Activated naive CD8-positive, alpha-beta T cell treated with anti-CD3 and anti-CD28 coated beads, Interleukin-2, amount 10 ng/mL, durations not matched to agents 7 days and 5 days (primary cell): ENCODE measurements around the gene SNAP29. TPM values are rescaled to one million over a fixed set of nuclear protein-coding genes. Genes with fewer than 3 reads are reported as not detected.
"Not testable (repeated sequence)": the region's sequence is repeated elsewhere in the genome, so short reads cannot be mapped to it uniquely, and the experiment has no call there.

Source experiments
- ATAC-seq: fragments of 150-1000 bp; cut with Tn5 transposase; one replicate; pipeline ENCODE4 v1.10.0; 2021; ENCODE audit warnings: low read depth, moderate library complexity
- POLR2A ChIA-PET: fragments of 350-600 bp; sonication (Branson Sonifier 250); formaldehyde crosslinking; loops from one replicate; lab custom pipeline; 2021; ENCODE audit warnings: antibody characterized with exemption; lab: Charles Lee
- DNase-seq: peaks from one replicate; pipeline ENCODE4 v3.0.0; 2021
- H3K27ac Mint-ChIP-seq: one replicate; pipeline ENCODE4 v1.8.0; 2022; ENCODE audit warnings: mild to moderate bottlenecking, mixed read lengths
- H3K27me3 Mint-ChIP-seq: one replicate; pipeline ENCODE4 v1.8.0; 2022; ENCODE audit warnings: mild to moderate bottlenecking, moderate library complexity, mixed read lengths
- H3K36me3 Mint-ChIP-seq: one replicate; pipeline ENCODE4 v1.8.0; 2021; ENCODE audit warnings: mild to moderate bottlenecking, mixed read lengths
- H3K4me1 Mint-ChIP-seq: one replicate; pipeline ENCODE4 v1.8.0; 2021; ENCODE audit warnings: mixed read lengths
- H3K4me3 Mint-ChIP-seq: one replicate; pipeline ENCODE4 v1.8.0; 2022; ENCODE audit warnings: mild to moderate bottlenecking, moderate library complexity, mixed read lengths
- H3K9me3 Mint-ChIP-seq: one replicate; pipeline ENCODE4 v1.8.0; 2021; ENCODE audit warnings: mixed read lengths
- total RNA-seq, 2 experiments: library from RNA; stranded (reverse); gene quantifications; one replicate each; pipeline ENCODE4 v1.2.3, GENCODE V29; 2021

Gene SNAP29
- total RNA-seq, 2 experiments from 2014 or later = 29.7 to 32.5 TPM

DNA sequence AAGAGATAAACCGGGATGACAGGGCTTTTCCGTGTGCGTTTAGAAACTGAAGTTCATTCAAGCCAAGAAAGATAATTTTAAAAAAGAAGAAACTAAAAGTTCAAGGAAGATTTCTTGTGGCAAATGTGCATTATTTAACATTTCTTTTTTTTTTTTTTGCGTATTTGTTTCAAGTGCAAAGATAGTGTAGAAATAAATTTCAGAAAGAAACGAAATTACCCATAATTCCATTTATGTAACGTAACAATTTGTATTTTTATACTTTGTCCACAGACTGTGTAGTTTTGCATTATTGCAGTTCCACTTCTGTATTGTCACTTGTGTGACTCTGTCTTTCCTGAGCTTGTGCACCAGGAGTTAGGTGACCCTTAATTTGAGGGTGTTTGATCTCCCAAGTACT is 24.0 kb downstream of the SNAP29 start:
- Mint-ChIP-seq H3K27ac (no peak overlapping the region), H3K9me3 (no peaks in the 10 kb centered on the region), H3K27me3 (no peaks in the 10 kb centered on the region), H3K4me3 (no peak overlapping the region), H3K36me3 (peaks cover 15% of the 10 kb centered on the region), H3K4me1 (peaks cover 1% of the 10 kb centered on the region)
- POLR2A ChIA-PET = no interaction called here
- ATAC-seq (no peak), DNase-seq (no peak)

DNA sequence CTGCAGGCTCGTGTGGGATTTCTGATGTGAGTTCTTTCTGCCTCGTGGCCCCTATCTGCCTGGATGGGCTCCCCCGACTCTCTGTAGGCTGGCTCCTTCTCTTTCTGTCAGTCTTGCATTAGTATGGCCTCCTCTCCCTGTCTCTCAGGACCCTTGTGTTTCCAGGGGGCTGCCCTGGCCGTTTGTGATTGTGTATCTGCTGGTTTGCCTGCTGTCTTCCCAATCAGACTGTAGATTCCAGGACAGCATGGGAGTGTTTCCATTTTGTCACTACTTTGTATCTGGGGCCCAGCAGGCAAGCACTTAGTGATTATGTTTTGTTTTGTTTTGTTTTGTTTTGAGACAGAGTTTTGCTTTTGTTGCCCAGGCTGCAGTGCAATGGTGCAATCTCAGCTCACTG is 25.6 kb downstream of the SNAP29 start:
- Mint-ChIP-seq H3K4me3 (no peak overlapping the region), H3K36me3 (peaks cover 22% of the 10 kb centered on the region), H3K27me3 (no peaks in the 10 kb centered on the region), H3K4me1 (peaks cover 1% of the 10 kb centered on the region), H3K27ac (peak overlapping the region; percentile 28), H3K9me3 (no peaks in the 10 kb centered on the region)
- POLR2A ChIA-PET = no interaction called here
- DNase-seq (no peak), ATAC-seq (no peak)

DNA sequence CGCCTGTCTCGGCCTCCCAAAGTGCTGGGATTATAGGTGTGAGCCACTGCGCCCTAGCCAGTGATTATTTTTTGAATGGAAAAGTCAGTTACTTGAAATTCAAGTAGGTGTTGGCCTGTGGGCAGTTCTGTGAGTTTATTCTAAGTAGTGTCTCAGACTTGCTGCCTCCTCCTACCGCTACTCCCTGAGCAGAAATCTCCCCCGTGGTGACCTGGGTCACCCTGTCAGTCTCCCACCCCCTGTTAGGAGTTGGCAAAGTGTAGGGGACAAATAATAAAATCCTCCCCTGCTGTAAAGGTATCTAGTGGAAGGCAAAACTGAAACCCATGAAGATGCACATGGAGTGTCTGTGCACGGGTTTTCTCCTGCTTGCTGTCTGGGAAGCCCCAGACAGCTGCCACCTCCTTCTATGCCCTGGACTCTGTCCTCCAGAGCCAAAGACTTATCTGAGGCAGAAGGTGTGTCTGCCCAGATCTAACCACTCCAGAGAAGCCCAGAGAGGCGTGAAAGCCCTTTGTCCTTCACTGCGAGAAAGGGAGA is 26.3 kb downstream of the SNAP29 start:
- POLR2A ChIA-PET = interaction anchor here (0.5 kb wide), 2 partner anchors 24 to 68 kb away, joined by 3 to 6 read pairs; no protein-coding TSS in a partner anchor
- ATAC-seq = no peak
- no peaks in the 10 kb centered on the region for H3K27me3 Mint-ChIP-seq
- no peaks in the 10 kb centered on the region for H3K9me3 Mint-ChIP-seq
- no peak for DNase-seq
- H3K36me3 Mint-ChIP-seq = peaks cover 24% of the 10 kb centered on the region
- no peak overlapping the region for H3K4me3 Mint-ChIP-seq
- no peak overlapping the region for H3K27ac Mint-ChIP-seq
- H3K4me1 Mint-ChIP-seq = peaks cover 1% of the 10 kb centered on the region

DNA sequence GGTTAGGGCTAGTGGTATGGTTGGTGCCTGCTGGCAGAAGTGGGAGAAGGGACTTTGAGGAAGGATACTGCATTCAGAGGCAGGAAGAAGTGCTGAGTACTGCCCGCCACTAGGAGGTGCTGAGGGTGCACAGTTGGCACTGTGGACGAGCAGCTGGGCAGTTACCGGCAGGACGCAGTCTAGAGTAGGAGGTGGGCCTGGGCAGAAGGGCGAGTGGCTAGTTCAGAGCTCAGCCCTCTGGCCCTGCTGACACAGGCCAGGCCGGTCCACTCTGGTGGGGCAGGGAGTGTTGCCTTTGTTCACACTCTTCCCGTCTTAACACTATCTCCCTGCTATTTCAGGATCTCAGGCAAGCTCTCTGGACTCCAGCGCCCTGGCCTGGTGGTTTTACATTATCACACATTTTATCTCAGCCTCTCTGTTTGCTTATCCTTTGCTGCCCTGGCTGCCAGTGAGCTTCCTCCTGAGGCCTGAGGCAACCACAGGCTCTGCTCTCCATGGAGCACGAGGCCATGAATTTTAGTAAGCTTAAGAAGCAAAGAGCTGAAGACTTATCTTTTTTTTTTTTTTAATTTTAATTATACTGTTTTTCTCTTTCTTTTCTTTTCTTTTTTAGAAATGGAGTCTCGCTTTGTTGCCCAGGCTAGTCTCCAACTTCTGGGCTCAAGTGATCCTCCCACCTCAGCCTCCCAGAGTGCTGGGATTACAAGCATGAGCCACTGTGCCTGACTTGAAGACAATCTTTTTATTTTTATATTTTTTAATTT is 26.9 kb downstream of the SNAP29 start:
- POLR2A ChIA-PET = interaction anchor here (0.5 kb wide), 1 partner anchor 68 kb away, joined by 6 read pairs; no protein-coding TSS in a partner anchor
- DNase-seq (peak; percentile 58), ATAC-seq (peak; percentile 67)
- H3K9me3 Mint-ChIP-seq = no peaks in the 10 kb centered on the region
- no peak overlapping the region for H3K27ac Mint-ChIP-seq
- no peak overlapping the region for H3K4me3 Mint-ChIP-seq
- H3K4me1 Mint-ChIP-seq = peaks cover 1% of the 10 kb centered on the region
- H3K36me3 Mint-ChIP-seq = peaks cover 21% of the 10 kb centered on the region
- H3K27me3 Mint-ChIP-seq = no peaks in the 10 kb centered on the region

DNA sequence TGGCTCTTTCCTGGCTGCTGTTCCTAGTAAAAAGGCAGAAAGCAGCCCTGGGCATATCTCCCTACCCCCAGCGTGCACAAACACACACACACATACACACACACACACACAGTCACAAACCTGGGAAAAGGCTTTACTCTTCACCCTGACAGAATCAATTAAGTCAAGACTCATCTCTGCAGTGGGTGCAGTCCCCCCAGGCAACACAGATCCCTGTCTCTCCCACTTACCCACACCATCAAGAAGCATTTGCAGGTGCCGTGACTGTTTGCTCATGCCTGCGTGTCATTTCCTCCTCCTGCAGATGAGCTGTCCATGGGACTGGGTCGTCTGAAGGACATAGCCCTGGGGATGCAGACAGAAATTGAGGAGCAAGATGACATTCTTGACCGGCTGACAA is 28.6 kb downstream of the SNAP29 start:
- Mint-ChIP-seq H3K4me3 (no peak overlapping the region), H3K27me3 (no peaks in the 10 kb centered on the region), H3K9me3 (no peaks in the 10 kb centered on the region), H3K36me3 (peaks cover 20% of the 10 kb centered on the region), H3K27ac (peak overlapping the region; percentile 7), H3K4me1 (peaks cover 1% of the 10 kb centered on the region)
- ATAC-seq (no peak), DNase-seq (no peak)
- POLR2A ChIA-PET = no interaction called here

DNA sequence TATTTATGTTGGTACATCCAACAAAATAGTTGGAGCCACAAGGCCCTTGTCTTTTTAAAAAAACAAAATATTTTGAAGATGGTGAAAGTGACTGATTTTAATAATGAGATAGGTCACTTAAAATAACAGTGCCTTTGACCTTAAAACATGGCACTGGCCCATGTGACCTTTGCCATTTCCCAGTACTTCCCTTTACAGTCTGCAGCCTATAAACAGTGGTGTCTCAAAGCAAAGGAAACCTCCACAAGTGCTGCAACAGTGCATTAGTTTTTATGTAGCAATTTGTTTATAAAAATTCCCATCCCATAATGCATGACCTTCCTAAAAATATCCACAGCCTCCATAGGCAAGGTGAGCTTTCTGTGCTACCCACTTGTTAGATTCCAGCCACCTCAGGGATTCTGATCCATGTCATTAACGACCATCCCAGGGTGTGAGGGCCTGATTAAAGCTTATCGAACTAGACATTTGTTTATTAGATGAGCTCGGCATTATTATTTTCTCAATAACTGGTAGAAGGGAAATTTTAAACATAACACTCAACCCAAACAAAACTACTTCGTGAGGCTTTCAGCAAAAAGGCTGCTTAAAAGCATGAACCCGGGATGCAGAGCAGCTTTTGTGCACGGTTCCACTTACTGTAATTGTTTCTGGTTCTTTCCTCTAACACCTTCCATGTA is 30.4 kb downstream of the SNAP29 start:
- H3K4me1 Mint-ChIP-seq = peaks cover 1% of the 10 kb centered on the region
- no peak for DNase-seq
- H3K27ac Mint-ChIP-seq = no peak overlapping the region
- no peak overlapping the region for H3K4me3 Mint-ChIP-seq
- H3K27me3 Mint-ChIP-seq = no peaks in the 10 kb centered on the region
- peaks cover 17% of the 10 kb centered on the region for H3K36me3 Mint-ChIP-seq
- no peak for ATAC-seq
- POLR2A ChIA-PET = no interaction called here
- no peaks in the 10 kb centered on the region for H3K9me3 Mint-ChIP-seq

DNA sequence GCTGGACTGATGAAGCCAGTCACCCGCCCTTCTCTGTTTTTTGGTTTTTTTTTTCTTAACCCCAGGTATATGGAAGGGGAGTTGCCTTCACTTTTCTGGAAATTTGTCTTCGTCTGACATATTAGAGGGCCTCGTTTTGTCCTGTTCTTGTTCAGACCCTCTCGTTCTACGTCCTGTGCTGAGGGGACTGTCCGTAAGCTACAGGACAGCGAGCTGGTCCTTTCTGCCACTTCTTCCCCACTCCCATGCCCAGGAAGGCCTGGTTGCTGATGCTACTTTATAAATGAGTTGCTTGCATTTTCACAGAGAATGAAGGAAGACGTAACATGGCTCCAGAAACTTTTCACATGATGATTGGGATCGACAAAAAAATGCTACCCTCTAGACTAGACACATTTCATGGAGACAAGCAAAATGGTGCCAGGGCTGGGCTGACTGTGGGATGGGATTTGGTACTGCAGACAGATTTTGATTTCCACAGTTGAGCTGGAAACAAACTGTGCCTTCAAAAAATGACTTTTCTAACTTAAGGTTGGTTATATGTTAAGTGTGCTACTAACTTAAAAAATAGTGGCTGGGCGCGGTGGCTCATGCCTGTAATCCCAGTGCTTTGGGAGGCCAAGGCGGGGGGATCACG is 31.2 kb downstream of the SNAP29 start:
- H3K36me3 Mint-ChIP-seq = peaks cover 14% of the 10 kb centered on the region
- no peaks in the 10 kb centered on the region for H3K9me3 Mint-ChIP-seq
- H3K27me3 Mint-ChIP-seq = no peaks in the 10 kb centered on the region
- H3K4me1 Mint-ChIP-seq = peaks cover 1% of the 10 kb centered on the region
- H3K4me3 Mint-ChIP-seq = no peak overlapping the region
- POLR2A ChIA-PET = interaction anchor here (0.6 kb wide), 1 partner anchor 10 kb away, joined by 4 read pairs; no protein-coding TSS in a partner anchor
- no peak for ATAC-seq
- no peak overlapping the region for H3K27ac Mint-ChIP-seq
- no peak for DNase-seq

DNA sequence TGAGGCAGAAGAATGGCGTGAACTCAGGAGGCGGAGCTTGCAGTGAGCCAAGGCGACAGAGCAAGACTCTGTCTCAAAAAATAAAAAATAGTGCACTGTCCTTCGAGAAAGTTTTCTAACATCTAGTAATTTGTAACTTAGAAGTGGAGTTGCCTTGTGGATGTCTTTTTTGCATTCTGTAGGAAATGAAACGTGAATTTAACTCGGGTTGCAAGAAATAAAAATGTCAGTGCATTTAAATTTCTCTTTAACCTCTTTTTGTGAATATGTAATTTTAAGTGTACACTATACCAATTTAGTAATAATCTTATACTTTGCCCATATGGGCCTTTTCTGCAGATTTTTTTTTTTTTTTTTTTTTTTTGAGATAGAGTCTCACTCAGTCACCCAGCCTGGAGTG is 32.2 kb downstream of the SNAP29 start:
- Mint-ChIP-seq H3K4me1 (no peaks in the 10 kb centered on the region), H3K36me3 (peaks cover 14% of the 10 kb centered on the region), H3K27ac (no peak overlapping the region), H3K4me3 (no peak overlapping the region), H3K9me3 (no peaks in the 10 kb centered on the region), H3K27me3 (peaks cover 3% of the 10 kb centered on the region)
- ATAC-seq = no peak
- no peak for DNase-seq
- POLR2A ChIA-PET = interaction anchor here (0.7 kb wide), 1 partner anchor 678 kb away, joined by 3 read pairs; no protein-coding TSS in a partner anchor

DNA sequence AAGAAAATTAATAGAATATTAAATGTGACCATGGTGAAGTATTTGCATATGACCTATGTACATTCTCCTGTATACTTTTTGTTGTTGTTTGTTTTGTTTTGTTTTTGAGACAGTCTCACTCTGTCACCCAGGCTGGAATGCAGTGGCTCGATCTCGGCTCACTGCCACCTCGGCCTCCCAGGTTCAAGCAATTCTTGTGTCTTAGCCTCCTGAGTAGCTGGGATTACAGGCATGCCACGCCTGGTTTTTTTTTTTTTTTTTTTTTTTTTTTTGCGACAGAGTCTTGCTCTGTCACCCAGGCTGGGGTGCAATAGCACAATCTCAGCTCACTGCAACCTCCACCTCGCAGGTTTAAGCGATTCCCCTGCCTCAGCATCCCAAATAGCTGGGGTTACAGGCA is 38.9 kb downstream of the SNAP29 start:
- H3K27me3 Mint-ChIP-seq, H3K27ac Mint-ChIP-seq, H3K36me3 Mint-ChIP-seq, H3K4me1 Mint-ChIP-seq, H3K4me3 Mint-ChIP-seq, POLR2A ChIA-PET, ATAC-seq, H3K9me3 Mint-ChIP-seq, DNase-seq: not testable (repeated sequence)

DNA sequence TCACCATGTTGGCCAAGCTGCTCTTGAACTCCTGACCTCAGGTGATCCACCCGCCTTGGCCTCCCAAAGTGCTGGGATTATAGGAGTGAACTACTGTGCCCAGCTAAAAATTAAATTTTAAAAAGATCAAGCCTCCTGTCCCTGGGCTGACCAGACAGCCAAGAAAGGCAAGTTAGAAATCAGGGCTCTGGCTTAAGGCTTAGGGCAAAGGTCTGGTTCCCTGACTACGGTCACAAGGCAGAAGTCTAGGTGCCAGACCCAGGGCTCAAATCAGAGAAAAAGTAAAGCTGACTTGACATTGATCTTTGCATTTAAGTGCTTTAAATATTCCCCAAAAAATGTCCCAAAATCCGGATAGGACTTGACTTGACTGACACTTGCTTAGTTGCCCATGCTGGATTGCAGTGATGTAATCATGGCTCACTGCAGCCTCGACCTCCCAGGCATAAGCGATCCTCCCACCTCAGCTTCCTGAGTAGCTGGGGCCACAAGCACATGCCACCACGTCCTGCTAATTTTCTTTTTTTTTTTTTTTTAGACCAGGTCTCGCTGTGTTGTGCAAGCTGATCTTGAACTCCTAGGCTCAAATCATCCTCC is 41.1 kb downstream of the SNAP29 start:
- H3K4me1 Mint-ChIP-seq = peaks cover 5% of the 10 kb centered on the region
- POLR2A ChIA-PET = no interaction called here
- H3K4me3 Mint-ChIP-seq = no peak overlapping the region
- H3K9me3 Mint-ChIP-seq = no peaks in the 10 kb centered on the region
- DNase-seq (no peak), ATAC-seq (no peak)
- H3K36me3 Mint-ChIP-seq = no peaks in the 10 kb centered on the region
- H3K27ac Mint-ChIP-seq = no peak overlapping the region
- peaks cover 5% of the 10 kb centered on the region for H3K27me3 Mint-ChIP-seq

DNA sequence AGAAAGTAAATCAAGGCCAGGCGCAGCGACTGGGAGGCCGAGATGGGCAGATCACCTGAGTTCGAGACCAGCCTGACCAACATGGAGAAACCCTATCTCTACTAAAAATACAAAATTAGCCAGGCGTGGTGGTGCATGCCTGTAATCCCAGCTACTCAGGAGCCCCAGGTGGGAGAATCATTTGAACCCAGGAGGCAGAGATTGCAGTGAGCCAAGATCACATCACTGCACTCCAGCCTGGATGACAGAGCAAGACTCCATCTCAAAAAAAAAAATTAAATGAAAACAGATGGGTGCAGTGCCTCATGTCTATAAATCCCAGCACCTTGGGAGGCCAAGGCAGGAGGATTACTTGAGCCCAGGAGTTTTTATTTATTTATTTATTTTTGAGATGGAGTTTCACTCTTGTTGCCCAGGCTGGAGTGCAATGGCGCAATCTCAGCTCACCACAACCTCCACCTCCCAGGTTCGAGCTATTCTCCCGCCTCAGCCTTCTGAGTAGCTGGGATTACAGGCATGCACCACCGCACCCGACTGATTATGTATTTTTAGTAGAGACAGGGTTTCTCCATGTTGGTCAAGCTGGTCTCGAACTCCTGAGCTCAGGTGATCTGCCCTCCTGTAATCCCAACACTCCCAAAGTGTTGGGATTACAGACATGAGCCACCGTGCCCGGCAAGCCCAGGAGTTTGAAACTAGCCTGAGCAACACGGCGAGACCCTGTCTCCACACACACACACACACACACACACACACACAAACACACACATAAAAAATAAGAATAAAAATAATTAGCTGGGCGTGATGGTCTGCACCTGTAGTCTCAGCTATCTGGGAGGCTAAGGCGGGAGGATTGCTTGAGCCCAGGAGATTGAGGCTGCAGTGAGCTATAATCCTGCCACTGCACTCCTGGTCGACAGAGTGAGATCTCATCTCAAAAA is 42.6 kb downstream of the SNAP29 start:
- H3K27ac Mint-ChIP-seq, H3K27me3 Mint-ChIP-seq, ATAC-seq, H3K4me3 Mint-ChIP-seq, DNase-seq, H3K9me3 Mint-ChIP-seq, H3K36me3 Mint-ChIP-seq, H3K4me1 Mint-ChIP-seq: not testable (repeated sequence)
- POLR2A ChIA-PET = interaction anchor here (0.6 to 0.7 kb wide), 2 partner anchors 8 to 106 kb away, joined by 3 to 6 read pairs; no protein-coding TSS in a partner anchor

DNA sequence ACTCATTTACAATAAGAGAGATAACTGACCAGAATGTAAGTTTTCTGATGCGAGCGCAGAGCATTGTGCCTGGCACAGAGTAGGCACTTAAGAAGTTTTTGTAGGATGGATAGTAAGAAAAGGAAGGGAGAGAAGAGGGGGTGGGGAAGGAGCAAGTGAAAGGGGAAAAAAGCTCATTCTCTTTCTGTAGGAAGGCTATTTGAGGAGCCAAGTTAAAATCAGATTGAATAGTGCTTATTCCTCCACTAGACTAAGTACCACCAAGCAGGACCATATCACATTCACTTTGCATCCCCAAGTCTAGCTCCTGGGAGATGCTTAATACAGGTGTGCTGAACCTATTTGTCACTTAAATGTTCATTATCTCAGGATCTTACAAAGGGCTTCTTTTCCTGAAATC is 44.3 kb downstream of the SNAP29 start:
- no peaks in the 10 kb centered on the region for H3K9me3 Mint-ChIP-seq
- no peaks in the 10 kb centered on the region for H3K36me3 Mint-ChIP-seq
- H3K4me3 Mint-ChIP-seq = no peak overlapping the region
- POLR2A ChIA-PET = no interaction called here
- DNase-seq = no peak
- peaks cover 7% of the 10 kb centered on the region for H3K27me3 Mint-ChIP-seq
- H3K27ac Mint-ChIP-seq = no peak overlapping the region
- peaks cover 5% of the 10 kb centered on the region for H3K4me1 Mint-ChIP-seq
- no peak for ATAC-seq
